Stimulated activated CD4-positive, alpha-beta T cell treated with anti-CD3 and anti-CD28 coated beads, Interleukin-4, amount 100 ng/mL, for 48 hours (primary cell): Measurements from ENCODE around the gene DNPEP.

ENCODE experiments used
- DNase-seq, 2 donors: peaks; one replicate each; pipeline ENCODE4 v3.0.0-alpha.2; 2020; ENCODE audit warnings: low read depth in 2 of 2

DNPEP gene

GRCh38 chr2:219387306-219388120 lies at the start of gene DNPEP:
TSS of gene DNPEP (minus strand) at chr2:219387912. CDS start at chr2:219387794, 118 bp downstream.
- peak; percentile 87 to 98 for DNase-seq

DNA sequence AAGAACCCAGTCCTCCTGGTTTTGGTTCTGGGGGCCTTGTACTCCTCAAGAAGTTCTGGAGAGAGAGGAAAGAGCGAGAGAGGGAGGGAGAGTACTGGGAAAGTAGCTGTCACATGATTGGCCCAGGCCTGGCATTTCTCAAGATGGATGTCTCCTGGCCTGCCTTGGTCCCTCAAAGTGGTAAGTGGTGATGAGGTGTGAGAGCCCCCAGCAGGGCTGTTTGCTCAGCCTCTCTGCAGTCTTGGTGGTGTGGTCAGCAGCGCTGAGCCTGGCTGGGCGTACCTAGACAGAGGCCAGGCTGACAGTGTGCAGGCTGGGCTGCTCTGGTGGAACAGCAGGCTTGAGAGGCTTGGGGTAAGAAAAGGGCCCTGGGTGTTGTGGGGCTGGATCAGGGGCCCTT lies 49.4 kb upstream of the DNPEP start:
- DNase-seq: no peak

- DNase-seq: no peak
Measured at GRCh38 chr2:219436491-219436890, 48.8 kb upstream of the DNPEP start.

- no peak for DNase-seq
Measured at GRCh38 chr2:219435701-219436100, 48.0 kb upstream of the DNPEP start.

DNA sequence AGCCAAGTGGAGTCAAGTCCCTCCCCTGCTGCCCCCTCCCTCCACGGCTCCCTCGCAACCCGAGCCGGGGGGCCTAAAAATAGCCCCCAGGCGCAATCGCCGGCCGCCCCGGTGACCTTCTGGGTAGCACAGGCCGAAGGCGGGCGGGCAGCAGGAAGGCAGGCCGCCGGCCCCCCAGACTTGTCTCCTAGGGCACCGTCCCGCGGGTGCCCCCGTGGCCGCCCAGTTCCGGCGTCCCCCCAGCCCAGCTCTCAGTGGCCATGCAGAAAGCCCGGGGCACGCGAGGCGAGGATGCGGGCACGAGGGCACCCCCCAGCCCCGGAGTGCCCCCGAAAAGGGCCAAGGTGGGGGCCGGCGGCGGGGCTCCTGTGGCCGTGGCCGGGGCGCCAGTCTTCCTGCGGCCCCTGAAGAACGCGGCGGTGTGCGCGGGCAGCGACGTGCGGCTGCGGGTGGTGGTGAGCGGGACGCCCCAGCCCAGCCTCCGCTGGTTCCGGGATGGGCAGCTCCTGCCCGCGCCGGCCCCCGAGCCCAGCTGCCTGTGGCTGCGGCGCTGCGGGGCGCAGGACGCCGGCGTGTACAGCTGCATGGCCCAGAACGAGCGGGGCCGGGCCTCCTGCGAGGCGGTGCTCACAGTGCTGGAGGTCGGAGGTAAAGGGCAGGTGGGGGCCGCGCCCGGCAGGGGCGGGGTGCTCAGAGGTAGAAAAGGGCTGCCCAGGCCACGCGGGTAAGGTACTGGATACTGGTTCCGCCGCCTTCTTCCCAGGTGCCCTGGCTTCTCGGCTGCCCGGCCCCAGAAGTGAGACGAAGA lies 47.2 kb upstream of the DNPEP start, which contains the start of gene SPEG:
SPEG (plus strand) TSS at position 126 of the 808 bp plus-strand sequence; CDS start at position 261, 135 bp downstream.
- no peak for DNase-seq

DNA sequence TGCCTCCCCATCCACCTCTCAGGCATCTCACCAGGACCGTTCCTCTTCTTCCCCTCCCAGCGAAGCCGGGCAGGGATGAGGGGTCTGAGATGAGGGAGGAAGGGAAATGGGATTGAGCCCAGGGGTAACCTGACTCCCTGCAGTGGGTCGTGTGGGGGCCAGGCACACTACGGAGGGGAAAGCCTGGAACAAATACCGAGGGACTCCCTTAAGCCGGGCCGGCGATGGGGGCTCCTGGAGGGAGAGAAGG lies 46.7 kb upstream of the DNPEP start:
- no peak for DNase-seq

DNA sequence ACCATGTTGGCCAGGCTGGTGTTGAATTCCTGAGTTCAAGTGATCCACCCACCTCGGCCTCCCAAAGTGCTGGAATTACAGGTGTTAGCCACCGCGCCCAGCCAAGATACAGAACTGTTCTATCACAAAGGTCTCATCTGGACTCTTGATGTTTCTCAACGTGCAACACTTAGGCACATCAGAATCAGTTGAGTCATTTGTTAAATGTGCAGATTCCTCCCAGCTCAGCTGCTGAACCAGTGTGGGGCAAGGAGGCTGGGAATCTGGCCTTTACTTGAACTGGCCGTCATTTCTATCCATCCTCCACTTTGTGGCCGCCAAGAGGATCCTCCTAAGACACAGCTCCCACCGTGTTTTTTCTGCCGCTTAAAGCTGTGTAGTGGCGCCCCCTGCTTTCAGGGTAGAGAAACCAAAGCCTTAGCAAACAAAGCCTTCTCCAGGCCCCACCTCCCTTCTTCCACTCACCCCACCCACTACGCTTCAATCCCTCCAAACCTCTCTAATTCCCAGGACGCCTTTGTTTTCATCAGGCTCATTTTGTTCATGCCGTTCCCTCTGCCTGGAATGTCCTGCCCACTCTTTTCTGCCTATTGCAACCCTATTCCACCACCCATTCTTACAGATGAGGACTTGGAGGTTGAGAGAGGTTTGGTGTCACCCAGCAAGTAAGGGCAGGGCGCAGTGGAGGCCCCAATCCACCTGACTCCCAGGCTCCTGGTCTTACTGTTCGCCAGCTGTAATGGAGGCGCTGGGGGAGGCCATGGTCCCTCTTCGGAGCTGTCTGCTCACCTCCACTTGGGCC lies 46.2 kb upstream of the DNPEP start:
- DNase-seq: peak; percentile 32 to 41

- no peak for DNase-seq
Measured at GRCh38 chr2:219430633-219431615, 43.2 kb upstream of the DNPEP start.

- no peak for DNase-seq
Measured at GRCh38 chr2:219429958-219430606, 42.4 kb upstream of the DNPEP start.

DNA sequence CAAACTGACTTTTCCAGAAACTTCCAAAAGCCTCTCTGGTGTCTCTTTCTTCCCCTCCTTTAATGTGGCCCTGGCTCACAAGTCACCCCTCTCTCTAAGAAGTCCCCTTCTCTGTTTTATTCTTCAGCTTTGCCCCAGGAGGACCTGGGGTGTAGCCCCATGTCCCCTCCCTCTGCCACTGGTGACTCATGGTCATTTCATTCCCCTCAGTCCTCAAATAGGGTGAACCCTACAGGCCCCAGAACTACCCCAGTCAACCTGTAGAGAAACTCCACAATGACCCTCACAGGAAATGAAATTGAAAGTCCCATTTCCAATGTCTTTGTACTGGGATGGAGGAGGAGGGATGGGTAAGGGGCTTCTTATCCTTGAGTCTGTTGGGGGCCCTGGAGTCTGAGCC lies 40.8 kb upstream of the DNPEP start:
- no peak for DNase-seq

DNA sequence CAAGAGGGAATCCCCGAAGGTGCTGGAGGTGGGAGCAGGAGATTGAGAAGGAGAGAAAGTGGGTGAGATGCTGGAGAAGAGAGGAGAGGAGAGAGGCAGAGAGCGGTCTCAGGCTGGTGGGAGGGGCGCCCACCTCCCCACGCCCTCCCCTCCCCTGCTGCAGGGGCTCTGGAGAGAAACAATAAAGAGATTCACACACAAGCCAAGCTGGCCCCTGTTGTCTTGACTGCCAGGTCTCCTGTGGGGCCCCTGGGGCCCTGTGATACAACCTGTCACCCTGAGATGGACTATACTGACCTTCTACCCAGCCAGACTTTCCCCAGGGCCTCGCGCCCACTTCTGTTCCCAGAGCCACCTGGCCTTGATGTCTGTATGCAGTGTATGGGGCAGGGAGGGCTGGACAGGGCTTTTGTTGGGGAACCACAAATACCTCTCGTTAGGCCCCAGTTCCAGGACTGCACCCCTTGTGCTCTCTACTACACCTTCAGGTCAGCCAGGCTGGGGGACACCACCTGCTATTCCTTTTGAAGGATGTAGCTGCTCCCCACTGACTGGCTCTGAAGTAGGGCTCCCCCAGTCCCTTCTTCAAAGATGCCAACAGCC lies 38.9 kb upstream of the DNPEP start:
- no peak for DNase-seq

DNA sequence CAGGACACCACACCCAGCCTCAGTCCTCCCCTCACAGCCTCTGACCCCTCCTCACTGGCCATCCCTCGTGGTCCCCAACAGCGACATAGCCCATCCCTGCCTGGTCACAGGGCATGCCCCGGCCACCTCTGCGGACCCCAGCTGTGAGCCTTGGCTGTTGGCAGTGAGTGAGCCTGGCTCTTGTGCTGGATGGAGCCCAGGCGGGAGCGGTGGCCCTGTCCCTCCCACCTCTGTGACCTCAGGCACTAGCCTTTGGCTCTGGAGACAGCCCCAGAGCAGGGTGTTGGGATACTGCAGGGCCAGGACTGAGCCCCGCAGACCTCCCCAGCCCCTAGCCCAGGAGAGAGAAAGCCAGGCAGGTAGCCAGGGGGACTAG lies 38.3 kb upstream of the DNPEP start:
- no peak for DNase-seq

- no peak for DNase-seq
Measured at GRCh38 chr2:219425238-219426067, 37.7 kb upstream of the DNPEP start.

- no peak for DNase-seq
Measured at GRCh38 chr2:219423652-219424377, 36.1 kb upstream of the DNPEP start.

- no peak for DNase-seq
Measured at GRCh38 chr2:219422952-219423534, 35.3 kb upstream of the DNPEP start.

DNA sequence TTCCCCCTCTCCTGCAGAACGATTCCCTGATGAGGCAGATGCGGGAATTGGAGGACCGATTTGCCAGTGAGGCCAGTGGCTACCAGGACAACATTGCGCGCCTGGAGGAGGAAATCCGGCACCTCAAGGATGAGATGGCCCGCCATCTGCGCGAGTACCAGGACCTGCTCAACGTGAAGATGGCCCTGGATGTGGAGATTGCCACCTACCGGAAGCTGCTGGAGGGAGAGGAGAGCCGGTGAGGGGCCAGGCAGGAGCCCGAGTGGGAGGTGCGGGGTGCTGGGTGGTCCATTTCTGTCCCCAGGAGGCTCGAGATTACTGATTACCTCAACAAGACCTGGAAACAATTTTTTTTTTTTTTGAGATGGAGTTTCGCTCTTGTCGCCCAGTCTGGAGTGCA lies 33.6 kb upstream of the DNPEP start:
- no peak for DNase-seq

DNA sequence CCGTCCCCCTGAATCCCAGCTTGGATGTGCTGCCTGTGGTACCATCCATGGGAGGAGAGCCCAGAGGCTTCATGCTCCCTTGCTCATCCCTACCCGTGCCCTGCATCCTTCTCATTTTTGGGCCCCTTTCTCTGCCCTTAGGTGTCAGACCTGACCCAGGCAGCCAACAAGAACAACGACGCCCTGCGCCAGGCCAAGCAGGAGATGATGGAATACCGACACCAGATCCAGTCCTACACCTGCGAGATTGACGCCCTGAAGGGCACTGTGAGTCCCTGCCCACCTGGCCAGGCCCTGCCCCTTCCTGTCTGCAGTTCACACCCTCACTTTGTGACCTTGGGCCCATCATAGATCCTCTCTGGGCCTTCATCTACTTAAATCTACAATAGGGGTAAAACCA lies 33.0 kb upstream of the DNPEP start:
- no peak for DNase-seq
